ENCODE measurements around the gene OR3A3. TPM values are rescaled to one million over a fixed set of nuclear protein-coding genes. Genes with fewer than 3 reads are reported as not detected.

OR3A3 gene
- total and polyA plus RNA-seq, 2 experiments from 2014 or later = not detected

Small RNA genes within 50 kb of the gene (small RNA-seq; reads per million reads assigned to genes)
- not detected for gene OR1AC1P (ENCODE audit: low replicate concordance)

Other genes starting within 250 kb of the OR3A3 start
- gene OR1A2, start 213.9 kb upstream of the OR3A3 start, total RNA-seq (2014; rRNA removed; shearing (Covaris generic)) = not detected in 2 replicates
- not detected in 2 replicates for gene OR1A2, start 213.9 kb upstream of the OR3A3 start, polyA plus RNA-seq (2016; fragmentation: Nextera tagmentation; extraction: Ambion mirVana)
- gene OR1A1, start 203.7 kb upstream of the OR3A3 start, total RNA-seq (2014; rRNA removed; shearing (Covaris generic)) = not detected in 2 replicates
- gene OR1A1, start 203.7 kb upstream of the OR3A3 start, polyA plus RNA-seq (2016; fragmentation: Nextera tagmentation; extraction: Ambion mirVana) = not detected in 2 replicates
- 0.59 and 0.89 TPM in 2 replicates for gene OR3A1, start 113.0 kb upstream of the OR3A3 start, total RNA-seq (2014; rRNA removed; shearing (Covaris generic))
- 0.40 and 1.2 TPM in 2 replicates for gene OR3A1, start 113.0 kb upstream of the OR3A3 start, polyA plus RNA-seq (2016; fragmentation: Nextera tagmentation; extraction: Ambion mirVana)
- 1.4 and 2.8 TPM in 2 replicates for gene OR3A2, start 25.1 kb upstream of the OR3A3 start, total RNA-seq (2014; rRNA removed; shearing (Covaris generic))
- 1.1 and 1.5 TPM in 2 replicates for gene OR3A2, start 25.1 kb upstream of the OR3A3 start, polyA plus RNA-seq (2016; fragmentation: Nextera tagmentation; extraction: Ambion mirVana)
- not detected in 2 replicates for gene OR1E1, start 13.0 kb upstream of the OR3A3 start, total RNA-seq (2014; rRNA removed; shearing (Covaris generic))
- gene OR1E1, start 13.0 kb upstream of the OR3A3 start, polyA plus RNA-seq (2016; fragmentation: Nextera tagmentation; extraction: Ambion mirVana) = not detected in 2 replicates
- not detected in 2 replicates for gene OR1E2, start 22.5 kb downstream of the OR3A3 start, total RNA-seq (2014; rRNA removed; shearing (Covaris generic))
- gene OR1E2, start 22.5 kb downstream of the OR3A3 start, polyA plus RNA-seq (2016; fragmentation: Nextera tagmentation; extraction: Ambion mirVana) = not detected in 2 replicates
- gene SPATA22, start 60.4 kb downstream of the OR3A3 start, total RNA-seq (2014; rRNA removed; shearing (Covaris generic)) = not detected in 2 replicates
- gene SPATA22, start 60.4 kb downstream of the OR3A3 start, polyA plus RNA-seq (2016; fragmentation: Nextera tagmentation; extraction: Ambion mirVana) = not detected in 2 replicates
- gene ASPA, start 64.6 kb downstream of the OR3A3 start, total RNA-seq (2014; rRNA removed; shearing (Covaris generic)) = 0.04 TPM in 1 of 2 replicates, not detected in the other
- gene ASPA, start 64.6 kb downstream of the OR3A3 start, polyA plus RNA-seq (2016; fragmentation: Nextera tagmentation; extraction: Ambion mirVana) = 0.13 TPM in 1 of 2 replicates, not detected in the other
- gene TRPV3, start 146.4 kb downstream of the OR3A3 start, total RNA-seq (2014; rRNA removed; shearing (Covaris generic)) = 0.69 and 0.70 TPM in 2 replicates
- 0.15 and 0.82 TPM in 2 replicates for gene TRPV3, start 146.4 kb downstream of the OR3A3 start, polyA plus RNA-seq (2016; fragmentation: Nextera tagmentation; extraction: Ambion mirVana)
- gene TRPV1, start 198.0 kb downstream of the OR3A3 start, total RNA-seq (2014; rRNA removed; shearing (Covaris generic)) = 3.8 and 4.0 TPM in 2 replicates
- 2.3 and 4.2 TPM in 2 replicates for gene TRPV1, start 198.0 kb downstream of the OR3A3 start, polyA plus RNA-seq (2016; fragmentation: Nextera tagmentation; extraction: Ambion mirVana)
- gene SHPK, start 224.9 kb downstream of the OR3A3 start, total RNA-seq (2014; rRNA removed; shearing (Covaris generic)) = 34.3 and 36.7 TPM in 2 replicates
- 11.3 and 11.5 TPM in 2 replicates for gene SHPK, start 224.9 kb downstream of the OR3A3 start, polyA plus RNA-seq (2016; fragmentation: Nextera tagmentation; extraction: Ambion mirVana)
- 21.8 and 30.1 TPM in 2 replicates for gene CTNS, start 225.4 kb downstream of the OR3A3 start, total RNA-seq (2014; rRNA removed; shearing (Covaris generic))
- gene CTNS, start 225.4 kb downstream of the OR3A3 start, polyA plus RNA-seq (2016; fragmentation: Nextera tagmentation; extraction: Ambion mirVana) = 5.9 and 6.4 TPM in 2 replicates

Data from GM23338 (cell line).